ENCODE results near the gene PLCD3.

The PLCD3 gene

DNA sequence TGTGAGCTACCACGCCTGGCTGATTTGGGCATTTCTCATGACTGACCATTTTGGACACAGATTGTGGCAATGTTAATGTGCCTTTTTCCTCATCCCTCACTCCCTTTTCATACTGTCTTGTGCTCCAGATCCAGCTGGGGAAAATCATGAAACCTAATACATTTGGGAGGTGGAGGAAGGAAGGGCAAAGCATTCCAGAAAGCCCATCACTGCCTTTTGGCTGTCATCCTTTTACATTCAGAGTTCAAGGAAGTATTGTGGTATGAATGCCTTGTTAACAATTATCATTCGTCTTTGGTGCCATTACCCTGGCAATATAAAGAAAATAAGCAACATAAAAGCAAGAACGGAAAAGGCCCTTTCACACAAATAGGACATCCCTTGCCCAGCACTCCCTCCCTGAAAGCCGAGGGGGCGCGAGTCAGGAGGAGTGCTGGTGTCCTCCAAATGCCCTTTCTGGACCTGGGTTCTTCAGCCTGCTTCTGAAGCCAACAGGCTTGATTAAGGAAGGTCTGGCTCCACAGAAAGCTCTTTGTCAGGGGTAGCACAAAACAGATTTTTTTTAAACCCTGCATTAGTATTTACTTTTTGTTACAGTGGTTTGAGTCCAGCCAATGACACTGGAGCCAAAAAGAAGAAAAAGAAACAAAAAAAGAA is 51.1 kb downstream of the PLCD3 start:
- no peak for DNase-seq (ENCODE audit: low read depth in 1 of 2, low spot score in 1 of 2)
- in situ Hi-C loops (cut with HindIII; ENCODE audit: low pct_unique_long_range_greater_than_20kb, low sequenced_read_pairs), result no loop called here
- no peak for TF ChIP-seq JUND (IDR thresholded peaks at IDR 0.05; ENCODE audit: low read depth)

DNA sequence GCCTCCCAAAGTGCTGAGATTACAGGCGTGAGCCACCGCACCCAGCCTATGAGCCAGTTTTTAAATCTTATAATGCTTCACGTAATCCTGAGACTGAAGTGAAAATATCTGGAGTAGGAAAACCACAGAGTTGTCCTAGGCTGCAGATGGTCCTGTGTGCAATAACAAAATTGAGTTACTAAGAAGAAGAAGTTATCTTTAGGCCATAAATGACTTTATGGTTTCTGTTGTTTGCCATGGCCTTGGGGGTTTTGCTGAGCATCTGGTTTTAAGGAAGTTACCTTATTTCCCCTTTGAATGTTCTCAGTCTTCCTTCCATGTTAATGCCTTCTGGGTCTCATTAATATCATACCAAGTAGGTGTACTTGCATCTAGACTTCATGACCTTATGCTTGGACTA is 54.7 kb downstream of the PLCD3 start:
- no peak for TF ChIP-seq JUND (IDR thresholded peaks at IDR 0.05; ENCODE audit: low read depth)
- peak in 1 of 2 experiments; percentile 30 for DNase-seq (ENCODE audit: low read depth in 1 of 2, low spot score in 1 of 2)
- in situ Hi-C loops (cut with HindIII; ENCODE audit: low pct_unique_long_range_greater_than_20kb, low sequenced_read_pairs), result no loop called here

DNA sequence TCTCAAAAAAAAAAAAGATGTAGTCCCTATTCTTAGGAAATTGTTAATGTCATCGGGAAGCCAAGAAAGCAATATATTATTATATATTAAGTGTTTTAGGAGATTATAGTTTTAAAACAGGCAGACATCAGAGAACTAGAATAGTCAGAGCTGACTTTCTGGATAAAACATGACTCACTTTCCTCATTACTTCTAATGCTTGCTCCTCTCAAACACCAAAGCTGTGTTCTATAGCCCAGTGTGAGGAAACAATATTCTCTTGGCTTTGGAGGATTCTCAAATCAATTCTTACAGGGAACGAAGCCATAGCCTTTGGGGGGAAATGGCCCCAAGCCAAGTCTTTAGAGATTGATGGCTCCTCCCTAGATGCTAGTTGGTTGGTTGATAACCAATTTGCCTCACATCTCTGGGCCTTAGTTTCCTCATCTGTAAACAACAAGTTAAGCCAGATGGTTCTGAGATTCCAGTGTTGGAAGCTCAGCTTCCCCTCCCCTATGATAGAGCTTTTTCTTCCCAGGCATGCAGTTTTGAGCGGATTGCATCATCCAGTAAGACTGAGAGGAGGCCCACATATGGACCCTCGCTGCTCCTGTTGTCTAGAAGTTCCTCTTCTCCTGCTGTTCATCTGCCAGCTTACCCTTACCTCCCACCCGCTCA is 58.8 kb downstream of the PLCD3 start:
- no peak for DNase-seq (ENCODE audit: low read depth in 1 of 2, low spot score in 1 of 2)
- TF ChIP-seq JUND (IDR thresholded peaks at IDR 0.05; ENCODE audit: low read depth), result no peak
- in situ Hi-C loops (cut with HindIII; ENCODE audit: low pct_unique_long_range_greater_than_20kb, low sequenced_read_pairs), result no loop called here

DNA sequence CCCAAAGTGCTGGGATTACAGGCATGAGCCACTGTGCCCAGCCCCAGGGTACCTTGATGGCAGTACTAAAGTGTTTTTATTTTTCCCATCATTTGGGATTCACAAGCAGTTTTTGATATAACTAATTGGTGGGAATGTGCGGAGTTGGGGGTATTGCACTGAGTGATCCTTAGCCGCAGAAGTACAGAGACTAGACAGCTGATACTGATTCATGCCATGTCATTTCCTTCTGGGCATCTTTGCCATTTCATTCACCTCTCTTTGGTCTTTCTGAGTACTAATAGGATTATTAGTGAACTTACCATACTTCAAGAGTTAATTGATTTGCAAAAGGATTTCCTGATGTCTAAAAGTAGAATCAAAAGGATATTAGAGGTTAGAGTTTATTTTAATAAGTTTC is 61.5 kb downstream of the PLCD3 start:
- TF ChIP-seq JUND (IDR thresholded peaks at IDR 0.05; ENCODE audit: low read depth), result no peak
- in situ Hi-C loops (cut with HindIII; ENCODE audit: low pct_unique_long_range_greater_than_20kb, low sequenced_read_pairs), result no loop called here
- DNase-seq (ENCODE audit: low read depth in 1 of 2, low spot score in 1 of 2), result no peak

DNA sequence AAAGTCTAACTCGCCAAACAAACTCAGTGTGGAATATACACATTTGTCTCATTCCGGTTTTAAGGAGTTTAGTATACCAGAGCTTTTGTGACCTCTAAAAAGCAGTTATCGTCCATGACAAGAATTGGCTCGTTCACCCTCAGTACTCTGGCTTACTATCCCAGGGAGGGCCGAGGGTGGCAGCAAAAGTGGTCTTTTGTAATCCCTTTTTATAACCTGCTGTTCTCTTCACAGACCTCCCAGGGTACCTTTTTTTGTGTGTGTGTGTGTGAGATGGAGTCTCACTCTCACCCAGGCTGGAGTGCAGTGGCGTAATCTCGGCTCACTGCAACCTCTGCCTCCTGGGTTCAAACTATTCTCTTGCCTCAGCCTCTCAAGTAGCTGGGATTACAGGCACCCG is 62.3 kb downstream of the PLCD3 start:
- in situ Hi-C loops (cut with HindIII; ENCODE audit: low pct_unique_long_range_greater_than_20kb, low sequenced_read_pairs), result no loop called here
- TF ChIP-seq JUND (IDR thresholded peaks at IDR 0.05; ENCODE audit: low read depth), result no peak
- no peak for DNase-seq (ENCODE audit: low read depth in 1 of 2, low spot score in 1 of 2)

DNA sequence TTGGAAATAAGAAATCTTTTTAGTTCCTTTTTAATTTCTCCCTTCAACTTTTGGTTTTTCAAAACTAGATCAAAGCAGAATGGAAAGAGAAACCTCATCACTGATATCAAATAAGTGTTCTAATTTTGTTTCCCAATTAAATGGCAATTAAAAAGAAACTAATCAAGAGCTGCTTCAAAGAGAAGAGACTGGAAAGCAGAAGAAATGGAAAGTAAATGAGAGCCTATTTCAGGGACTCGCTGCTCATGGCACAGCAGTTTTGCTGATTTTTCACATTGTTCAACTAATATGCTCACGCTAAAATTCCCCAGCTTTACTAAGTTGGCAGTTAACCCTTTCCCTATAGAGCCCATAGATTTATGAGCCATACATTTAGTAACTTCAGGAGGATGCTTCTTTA is 64.7 kb downstream of the PLCD3 start:
- DNase-seq (ENCODE audit: low read depth in 1 of 2, low spot score in 1 of 2), result no peak
- in situ Hi-C loops (cut with HindIII; ENCODE audit: low pct_unique_long_range_greater_than_20kb, low sequenced_read_pairs), result no loop called here
- TF ChIP-seq JUND (IDR thresholded peaks at IDR 0.05; ENCODE audit: low read depth), result no peak

DNA sequence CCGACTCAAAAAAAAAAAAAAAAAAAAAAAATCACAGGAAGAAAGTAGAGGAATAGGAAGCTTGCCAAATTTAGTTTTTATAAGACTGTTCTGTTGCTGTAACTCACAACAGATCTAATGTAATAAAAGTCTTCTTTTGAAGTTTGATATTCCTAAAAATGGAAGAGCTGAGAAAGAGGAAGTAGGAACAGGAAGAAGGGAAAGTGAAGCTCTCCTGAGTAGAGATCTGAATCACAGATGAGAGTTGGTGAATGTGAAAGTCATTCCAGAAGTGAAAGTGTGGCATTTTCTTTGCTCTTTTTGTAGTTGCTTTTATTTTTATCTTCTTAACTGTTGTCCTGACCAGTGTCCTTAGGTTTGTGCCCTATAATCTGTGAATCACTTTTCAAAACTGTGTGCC is 69.1 kb downstream of the PLCD3 start:
- no peak for TF ChIP-seq JUND (IDR thresholded peaks at IDR 0.05; ENCODE audit: low read depth)
- DNase-seq (ENCODE audit: low read depth in 1 of 2, low spot score in 1 of 2), result no peak
- in situ Hi-C loops (cut with HindIII; ENCODE audit: low pct_unique_long_range_greater_than_20kb, low sequenced_read_pairs), result no loop called here

DNA sequence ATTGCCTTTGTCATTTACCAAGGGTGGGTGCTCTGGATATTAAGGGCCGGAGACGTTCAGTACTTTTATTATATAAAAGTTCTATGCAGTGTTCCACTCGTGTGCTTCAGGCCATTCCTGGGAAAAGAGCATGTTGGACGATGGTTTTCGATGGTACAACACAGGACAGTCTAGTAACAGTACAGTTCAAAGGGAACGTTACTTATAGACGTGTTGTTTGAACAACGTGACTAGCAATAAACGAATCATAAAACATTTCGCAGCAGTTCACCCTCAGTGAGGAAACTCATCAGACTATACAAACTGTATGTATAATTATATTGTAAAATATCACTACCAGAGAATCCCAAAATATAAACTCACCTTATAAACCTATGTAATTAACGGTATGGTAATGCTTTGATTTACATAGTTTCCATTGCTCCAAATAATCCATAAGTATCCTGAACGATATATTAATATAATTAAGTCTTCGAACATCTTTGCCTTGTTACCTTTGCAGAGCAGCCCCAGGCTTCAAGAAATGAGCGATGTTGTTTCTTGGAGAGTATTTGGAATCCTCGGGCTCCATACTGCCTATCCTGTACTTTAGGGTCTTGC is 70.6 kb downstream of the PLCD3 start:
- DNase-seq (ENCODE audit: low read depth in 1 of 2, low spot score in 1 of 2), result no peak
- in situ Hi-C loops (cut with HindIII; ENCODE audit: low pct_unique_long_range_greater_than_20kb, low sequenced_read_pairs), result no loop called here
- TF ChIP-seq JUND (IDR thresholded peaks at IDR 0.05; ENCODE audit: low read depth), result no peak

DNA sequence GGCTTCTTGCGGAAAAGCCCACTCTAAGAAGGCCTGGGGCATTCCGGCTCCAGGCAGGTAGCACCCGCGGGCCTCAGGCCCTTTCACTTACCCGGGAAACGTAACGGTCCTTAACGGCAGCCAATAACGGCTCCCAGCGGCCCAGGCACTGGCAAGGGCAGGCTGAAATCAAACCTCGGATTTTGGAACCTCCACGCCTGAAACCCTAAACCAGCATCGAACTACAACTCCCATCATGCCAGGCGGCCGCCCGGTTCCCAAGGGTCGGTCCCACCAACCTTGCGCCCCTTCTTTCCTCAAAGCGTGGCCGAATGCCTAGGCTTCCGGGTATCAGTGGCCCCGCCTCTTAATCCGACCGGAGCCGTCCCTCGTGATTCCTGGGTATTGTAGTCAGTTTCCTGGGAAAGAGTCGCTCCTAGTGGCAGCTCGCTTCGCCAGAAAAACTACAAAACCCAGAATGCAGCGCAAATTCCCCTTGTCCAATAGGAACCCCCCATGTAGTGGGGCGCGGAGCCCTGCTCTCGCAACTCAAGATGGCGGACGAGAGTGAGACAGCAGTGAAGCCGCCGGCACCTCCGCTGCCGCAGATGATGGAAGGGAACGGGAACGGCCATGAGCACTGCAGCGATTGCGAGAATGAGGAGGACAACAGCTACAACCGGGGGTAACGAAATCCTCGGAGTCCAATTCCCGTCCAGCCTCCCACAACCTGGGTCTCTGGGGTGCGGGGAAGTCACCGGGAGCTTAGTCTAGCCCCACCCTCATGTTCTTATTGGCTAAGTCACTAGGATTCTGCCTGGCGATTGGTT is 71.3 kb downstream of the PLCD3 start, which contains the start of gene NMT1:
Gene NMT1, plus strand, starts transcription at position 521 of the 809 bp plus-strand sequence. Its CDS starts 13 bp downstream, at position 534.
- TF ChIP-seq JUND (IDR thresholded peaks at IDR 0.05; ENCODE audit: low read depth), result no peak
- DNase-seq (ENCODE audit: low read depth in 1 of 2, low spot score in 1 of 2), result peak; percentile 98 to 100
- in situ Hi-C loops (cut with HindIII; ENCODE audit: low pct_unique_long_range_greater_than_20kb, low sequenced_read_pairs), result no loop called here

DNA sequence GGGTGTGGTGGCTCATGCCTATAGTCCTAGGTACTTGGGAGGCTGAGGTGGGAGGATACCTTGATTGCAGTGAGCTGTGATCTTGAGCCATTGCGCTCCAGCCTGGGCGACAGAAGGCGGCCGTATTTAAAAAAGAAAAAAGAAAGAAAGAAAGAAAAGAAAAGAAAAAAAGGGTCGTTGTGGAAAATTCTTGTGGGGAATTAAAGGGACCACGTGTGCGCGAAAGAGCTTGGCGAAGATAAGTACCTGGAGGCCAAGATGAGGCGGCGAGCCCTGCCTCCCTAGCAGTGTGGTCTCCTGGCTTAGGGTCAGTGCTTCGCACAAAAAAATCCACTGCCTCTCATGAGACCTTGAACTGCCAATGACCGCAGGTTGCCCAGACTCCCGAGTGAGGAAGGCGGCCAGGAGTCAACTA is 71.9 kb downstream of the PLCD3 start:
- no peak for DNase-seq (ENCODE audit: low read depth in 1 of 2, low spot score in 1 of 2)
- TF ChIP-seq JUND (IDR thresholded peaks at IDR 0.05; ENCODE audit: low read depth), result no peak
- in situ Hi-C loops (cut with HindIII; ENCODE audit: low pct_unique_long_range_greater_than_20kb, low sequenced_read_pairs), result no loop called here

All from T47D (cell line).